Measurements from ENCODE around the gene POLR2E.
A peak's percentile ranks its signal among the peaks of the same experiment; 100 is the strongest.
"Not testable (repeated sequence)": the region's sequence is repeated elsewhere in the genome, so short reads cannot be mapped to it uniquely, and the experiment has no call there.

The POLR2E gene

DNA sequence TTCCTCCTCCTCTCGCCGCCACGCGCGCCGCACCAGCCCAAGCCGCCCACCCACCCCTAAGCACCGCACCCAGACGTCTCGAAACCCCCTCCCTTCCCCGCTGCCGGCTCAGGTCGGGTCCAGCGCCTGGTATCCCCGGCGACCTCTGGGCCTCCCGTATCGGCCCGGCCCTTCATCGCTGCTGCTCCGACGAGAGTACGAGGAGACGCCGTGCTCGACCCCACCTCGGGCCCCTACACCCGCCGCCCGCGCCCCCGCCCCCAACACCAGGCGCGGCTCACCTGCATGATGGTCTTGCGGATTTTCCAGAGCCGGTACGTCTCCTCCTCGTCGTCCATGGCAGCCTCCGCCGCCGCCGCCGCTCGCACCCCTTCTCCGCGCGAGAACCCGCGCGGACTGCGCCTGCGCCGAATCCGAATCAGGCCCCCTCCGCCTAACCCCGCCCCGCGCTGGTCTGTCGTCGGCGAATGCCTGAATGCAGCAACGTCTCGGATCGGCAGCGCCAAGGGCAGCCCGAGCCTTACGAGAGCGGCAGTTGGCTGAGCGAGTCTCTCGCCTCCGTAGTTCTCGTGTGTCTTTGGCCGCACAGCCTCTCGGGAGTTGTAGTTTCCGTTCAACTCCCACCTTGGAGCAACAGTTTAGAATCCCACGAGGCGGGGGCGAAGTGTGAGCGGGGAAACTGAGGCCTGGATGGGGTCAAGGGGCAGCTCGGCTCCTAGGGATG lies at the start of gene POLR2E:
TSS of gene POLR2E (minus strand) at position 398 of the 724 bp plus-strand sequence. CDS start at position 338, 60 bp downstream.
- DNase-seq: peak; percentile 88

DNA sequence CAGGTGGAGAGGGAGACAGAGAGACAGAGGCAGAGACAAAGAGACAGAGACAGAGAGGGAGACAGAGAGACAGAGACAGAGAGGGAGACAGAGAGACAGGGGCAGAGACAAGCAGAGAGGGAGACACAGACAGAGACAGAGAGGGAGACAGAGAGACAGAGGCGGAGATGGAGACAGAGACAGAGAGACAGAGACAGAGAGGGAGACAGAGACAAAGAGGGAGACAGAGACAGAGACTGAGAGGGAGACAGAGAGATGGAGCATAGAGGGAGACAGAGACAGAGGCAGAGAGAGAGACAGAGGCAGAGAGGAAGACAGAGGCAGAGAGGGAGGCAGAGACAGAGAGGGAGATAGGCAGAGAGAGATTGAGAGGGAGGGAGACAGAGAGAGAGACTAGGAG lies 49.6 kb upstream of the POLR2E start:
- DNase-seq: no peak

DNA sequence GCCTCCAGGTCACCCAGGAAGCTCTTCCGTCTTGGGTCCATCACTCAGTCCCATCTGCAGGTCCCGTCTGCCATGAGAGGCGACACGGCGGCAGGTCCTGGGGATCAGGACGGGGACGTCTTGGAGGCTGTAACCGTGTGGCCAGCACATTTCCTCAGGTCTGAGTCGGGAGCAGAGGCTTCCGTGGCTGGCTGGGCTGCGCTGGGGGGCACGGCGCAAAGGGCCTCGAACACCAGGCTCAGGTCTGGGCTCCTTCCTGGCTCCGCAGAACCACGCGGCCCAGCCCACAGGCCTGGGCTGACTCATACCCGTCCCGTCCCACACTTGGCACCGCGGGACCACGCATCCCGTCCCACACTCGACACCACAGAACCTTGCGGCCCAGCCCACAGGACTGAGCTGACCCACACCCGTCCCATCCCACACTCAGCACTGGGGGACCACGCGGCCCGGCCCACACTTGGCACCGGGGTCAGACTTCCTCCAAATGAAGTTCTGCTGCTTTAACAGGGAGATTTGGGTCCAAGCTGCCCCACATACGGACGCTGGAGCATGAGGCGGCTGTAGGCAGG lies 48.7 kb upstream of the POLR2E start:
- DNase-seq: no peak

DNA sequence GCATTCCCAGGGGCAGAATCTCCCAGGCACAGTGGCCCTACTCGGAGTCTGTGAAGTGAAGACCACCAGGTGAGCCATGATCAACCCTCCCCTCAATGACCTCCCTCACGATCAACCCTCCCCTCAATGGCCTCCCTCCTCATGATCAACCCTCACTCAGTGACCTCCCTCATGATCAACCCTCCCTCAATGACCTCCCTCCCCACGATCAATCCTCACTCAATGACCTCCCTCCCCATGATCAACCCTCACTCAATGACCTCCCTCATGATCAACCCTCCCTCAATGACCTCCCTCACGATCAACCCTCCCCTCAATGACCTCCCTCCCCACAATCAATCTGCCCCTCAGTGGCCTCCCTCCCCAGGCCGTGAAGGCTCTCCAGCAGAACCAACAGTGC lies 46.8 kb upstream of the POLR2E start:
- DNase-seq: no peak

GRCh38 chr19:1140272-1141027 lies 45.3 kb upstream of the POLR2E start:
- DNase-seq: no peak

DNA sequence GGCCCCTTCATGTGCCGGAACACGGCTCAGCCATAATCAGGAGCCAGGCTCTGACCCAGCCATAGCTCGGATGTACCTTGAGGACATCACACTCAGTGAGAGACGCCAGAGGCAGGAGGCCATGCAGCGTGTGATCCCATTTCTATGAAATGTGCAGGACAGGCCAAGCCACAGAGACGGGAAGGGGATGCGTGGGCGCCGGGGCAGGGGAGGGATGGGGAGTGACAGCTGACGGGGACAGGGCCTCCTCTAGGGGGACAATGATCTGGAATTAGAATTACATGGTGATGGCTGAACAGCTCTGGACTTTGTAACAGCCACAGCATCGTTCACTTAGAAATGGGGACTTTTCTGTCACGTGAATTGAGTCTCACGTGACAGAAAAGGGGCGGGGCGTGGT lies 44.0 kb upstream of the POLR2E start:
- DNase-seq: no peak

GRCh38 chr19:1138121-1138520 lies 42.9 kb upstream of the POLR2E start:
- no peak for DNase-seq

DNA sequence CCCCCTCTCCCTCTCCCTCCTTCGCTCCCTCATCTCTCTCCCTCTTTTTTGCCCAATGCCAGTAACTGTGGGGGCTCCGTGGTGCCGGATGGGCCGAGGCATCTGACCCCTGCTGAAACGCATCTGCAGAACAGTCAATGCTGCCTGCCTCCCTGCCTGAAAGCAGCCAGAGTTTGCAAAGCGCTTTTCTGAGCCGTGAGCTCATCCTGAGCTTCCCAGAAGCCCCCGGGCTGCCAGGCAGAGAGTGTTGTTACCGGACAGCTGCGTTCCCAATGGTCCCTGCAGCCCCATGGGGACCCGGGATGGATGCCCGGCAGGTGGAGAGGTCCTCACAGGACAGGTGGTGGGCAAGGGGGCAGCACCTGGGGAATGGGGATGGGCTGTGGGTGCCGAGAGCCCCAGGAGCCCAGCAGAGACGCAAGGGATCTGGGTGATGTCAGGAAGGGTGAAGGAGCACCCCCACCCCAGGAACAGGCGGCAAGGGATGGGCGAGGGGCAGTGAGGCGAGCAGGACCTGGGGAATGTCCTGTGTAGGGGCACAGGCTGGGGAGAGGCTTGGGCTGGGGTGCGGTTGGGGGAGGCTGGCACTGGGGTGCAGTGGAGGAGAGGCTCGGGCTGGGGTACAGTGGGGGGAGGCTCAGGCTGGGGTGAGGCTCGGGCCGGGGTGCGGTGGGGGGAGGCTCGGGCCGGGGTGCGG lies 41.6 kb upstream of the POLR2E start:
- DNase-seq: no peak

- DNase-seq: no peak
Observed at GRCh38 chr19:1136201-1136600, 41.0 kb upstream of the POLR2E start.

DNA sequence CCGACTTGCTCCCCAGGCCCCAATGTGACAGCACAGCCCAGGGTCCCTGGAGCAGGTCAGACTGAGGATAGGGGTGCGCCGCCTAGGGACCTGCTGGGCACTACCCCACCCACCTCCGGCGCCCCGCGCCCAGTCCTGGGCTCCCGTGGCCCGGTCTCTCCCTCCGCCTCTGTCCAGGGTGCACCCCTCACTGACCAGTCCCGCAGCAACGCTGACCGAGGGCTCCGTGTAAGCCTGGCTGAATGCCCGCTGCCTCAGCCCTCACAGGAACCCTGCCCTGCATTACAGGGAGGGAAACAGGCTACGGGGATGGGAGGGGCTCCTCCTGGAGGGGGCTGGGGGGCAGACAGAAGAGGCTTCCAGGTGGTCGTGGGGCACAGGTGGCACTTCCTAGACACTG lies 40.3 kb upstream of the POLR2E start:
- no peak for DNase-seq

DNA sequence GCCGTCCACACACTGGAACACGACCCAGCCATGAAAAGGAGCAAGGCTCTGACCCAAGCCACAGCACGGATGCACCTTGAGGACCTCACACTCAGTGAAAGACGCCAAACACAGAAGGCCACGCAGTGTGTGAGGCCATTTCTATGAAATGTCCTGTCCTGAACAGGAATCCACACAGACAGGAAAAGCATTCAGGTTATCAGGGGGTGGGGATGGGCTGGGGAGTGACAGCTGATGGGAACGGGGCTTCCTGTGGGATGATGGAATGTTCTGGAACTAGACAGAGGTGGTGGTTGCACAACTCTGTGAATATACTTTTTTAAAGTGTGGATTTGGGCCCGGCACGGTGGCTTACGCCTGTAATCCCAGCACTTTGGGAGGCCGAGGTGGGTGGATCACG lies 39.3 kb upstream of the POLR2E start:
- DNase-seq: no peak

GRCh38 chr19:1133471-1133929 lies 38.3 kb upstream of the POLR2E start:
- no peak for DNase-seq

DNA sequence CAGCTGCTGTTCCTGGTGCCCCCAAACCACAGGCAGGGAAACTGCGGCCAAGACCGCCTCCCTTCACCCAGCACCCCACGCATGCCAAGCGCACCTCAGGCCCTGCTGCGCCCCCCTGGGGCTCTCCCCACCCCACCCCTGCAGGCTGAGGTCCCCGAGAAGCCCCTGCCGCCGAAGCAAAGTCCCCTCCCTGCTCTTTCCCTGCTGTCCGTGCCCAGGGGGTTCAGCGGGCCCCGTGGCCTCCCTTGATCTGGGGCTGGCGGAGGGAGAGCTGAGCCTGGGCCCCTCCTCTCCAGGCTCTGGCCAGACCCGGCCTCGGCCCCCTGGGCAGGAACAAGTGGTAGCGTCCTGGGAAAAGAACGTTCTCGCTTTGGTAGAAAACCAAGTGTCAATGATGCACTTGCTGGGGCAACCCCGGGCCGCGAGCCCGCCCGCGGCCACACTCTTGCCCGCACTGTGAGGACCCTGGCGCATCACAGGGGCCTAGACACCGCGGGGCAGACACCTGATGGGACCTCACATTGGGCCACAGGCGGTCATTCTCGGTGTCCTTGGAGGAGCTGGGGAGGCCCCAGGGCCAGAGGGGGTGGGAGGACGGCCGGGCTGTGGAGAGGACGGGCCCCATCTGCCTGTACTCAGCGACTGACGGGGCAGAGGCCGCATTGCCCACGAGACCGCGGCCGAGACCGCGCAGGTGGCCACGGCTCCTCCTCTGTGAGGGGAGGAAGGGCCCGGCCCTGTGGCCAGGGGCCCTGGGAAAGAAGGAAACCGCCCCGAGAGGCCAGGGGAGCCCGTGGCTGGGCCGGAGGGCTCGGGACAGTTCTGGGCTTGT lies 37.6 kb upstream of the POLR2E start:
- no peak for DNase-seq

DNA sequence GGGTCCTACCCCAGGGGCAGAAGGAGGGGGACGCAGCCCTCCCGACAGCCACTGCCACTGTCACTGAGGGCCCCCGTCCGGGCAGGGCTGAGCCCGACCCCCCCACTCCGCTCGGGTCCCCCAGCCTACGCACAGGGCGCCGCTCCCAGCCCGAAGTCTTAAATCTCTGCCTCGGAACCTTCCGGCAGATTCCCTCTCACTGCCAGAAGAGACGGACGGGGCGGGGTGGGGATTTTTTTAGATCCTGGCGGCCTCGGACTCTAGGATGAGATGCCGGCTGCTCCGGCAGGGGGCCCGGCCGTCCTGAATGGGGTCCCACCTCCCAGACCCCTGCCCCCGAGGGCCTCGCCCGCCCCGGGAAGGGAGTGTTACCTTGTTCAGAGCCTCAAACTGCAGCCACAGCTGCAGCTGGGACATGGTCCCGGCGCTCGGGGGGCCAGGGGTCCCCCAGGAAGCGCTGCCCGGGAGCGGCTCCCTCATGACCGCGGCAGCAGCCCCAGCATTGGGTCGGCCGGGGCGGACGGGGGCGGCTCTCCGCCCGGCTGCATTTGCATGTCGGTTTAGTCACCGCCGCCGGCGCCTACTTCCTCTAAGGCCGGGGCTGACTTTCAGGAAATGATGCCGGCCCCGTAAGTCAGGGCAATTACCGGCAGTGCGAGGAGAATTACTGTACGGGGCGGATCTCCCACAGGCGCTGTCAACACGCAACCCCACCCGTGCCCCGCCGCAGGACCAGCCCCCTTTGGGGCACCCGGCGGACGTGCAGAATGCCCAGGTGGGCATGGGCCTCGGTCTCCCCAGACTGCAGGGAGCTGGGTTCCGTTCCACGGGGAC lies 36.8 kb upstream of the POLR2E start:
- DNase-seq: no peak

DNA sequence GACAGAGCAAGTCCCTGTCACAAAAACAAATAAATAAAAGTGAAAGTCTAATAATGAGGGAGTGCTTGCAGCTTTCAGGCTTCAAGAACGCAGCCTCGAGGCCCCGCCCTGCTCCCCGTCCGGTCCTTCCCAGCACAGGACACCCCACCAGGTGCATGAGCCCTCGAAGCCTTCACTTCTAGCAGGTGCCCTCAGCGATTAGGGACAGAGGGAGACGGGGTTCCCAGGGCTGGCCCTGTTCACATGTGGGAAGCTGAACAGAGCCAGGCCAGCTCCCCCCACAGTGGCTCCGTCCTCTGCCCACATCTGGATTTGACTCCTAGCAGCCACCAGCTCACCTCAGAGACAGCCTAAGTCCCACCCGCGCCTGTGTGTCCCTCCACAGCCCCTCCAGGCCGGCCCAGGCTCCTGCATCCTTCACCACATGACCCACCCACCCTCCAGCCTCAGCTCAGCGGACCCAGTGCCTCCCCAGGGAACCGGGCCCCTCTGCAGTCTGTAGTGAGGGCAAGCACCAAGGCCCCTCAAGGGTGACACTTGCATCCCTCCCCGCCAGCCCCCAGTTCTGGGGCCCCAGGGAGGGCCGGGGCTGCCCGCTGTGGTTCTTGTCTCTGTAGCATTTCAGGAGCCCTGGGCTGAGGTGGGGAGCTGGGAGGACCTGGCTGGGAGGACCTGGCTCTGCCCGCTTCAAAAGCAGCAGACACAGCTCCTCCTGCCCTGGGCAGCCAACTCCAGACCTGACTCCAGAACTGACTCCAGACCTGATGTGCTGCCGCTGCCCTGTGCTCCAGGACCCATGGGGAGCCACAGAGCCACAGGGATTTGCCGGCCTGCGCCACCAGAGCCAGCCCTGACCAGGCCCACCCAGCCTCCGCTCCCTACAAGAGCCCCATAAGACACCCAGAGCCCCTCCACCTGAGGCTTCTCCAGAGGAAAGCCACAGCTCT lies 35.9 kb upstream of the POLR2E start:
- no peak for DNase-seq

GRCh38 chr19:1129535-1129934 lies 34.4 kb upstream of the POLR2E start:
- DNase-seq: no peak

DNA sequence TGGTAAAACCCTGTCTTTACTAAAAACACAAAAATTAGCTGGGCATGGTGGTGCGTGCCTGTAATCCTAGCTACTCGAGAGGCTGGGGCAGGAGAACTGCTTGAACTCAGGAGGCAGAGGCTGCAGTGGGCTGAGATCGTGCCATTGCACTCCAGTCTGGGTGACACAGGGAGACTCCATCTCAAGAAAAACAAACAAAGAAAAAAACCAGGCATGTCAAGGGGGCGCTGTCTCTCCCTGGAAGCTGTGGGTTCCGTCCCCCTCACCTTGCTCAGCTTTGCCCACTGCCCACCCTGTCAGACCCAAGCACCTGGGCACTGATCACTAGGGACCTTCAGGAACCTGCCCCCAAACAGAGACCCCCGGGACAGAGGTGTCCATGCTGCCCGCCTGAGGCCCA lies 33.9 kb upstream of the POLR2E start:
- DNase-seq: not testable (repeated sequence)

- DNase-seq: no peak
Observed at GRCh38 chr19:1128106-1128505, 32.9 kb upstream of the POLR2E start.

DNA sequence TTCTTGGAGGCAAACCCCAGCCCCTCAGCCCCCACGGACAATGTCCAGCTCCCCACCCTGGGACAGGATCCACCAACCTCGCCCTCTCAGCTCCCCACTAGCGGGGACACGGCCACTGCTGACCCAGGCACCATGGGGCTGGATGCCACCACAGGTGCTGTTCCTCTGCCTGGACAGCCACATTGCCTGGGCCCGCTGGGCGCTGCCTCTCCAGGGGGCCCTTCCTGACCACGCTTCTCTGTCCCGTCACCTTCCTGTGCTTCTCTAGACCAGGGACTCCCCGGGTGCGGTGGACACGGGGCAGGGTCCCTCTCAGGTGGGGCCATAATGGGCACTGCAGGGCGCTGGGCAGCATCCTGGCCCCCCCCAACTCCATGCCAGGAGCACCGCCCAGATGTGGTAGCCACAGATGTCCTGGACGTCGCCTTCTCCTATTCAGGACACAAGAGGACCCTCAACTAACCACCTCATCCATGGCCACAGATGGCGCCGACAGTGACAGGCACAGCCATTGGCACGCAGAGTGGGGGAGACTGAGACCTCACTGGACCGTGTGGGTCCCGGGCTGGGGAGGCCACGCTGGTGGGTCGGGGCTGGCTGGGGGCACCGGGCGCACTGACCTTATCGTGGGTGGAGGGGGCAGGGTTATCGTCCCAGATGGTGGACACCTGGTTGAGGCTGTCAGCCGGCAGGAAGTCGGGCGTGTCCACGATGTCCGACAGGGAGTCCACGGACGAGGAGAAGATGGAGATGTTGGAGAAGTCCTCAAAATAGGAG lies 32.0 kb upstream of the POLR2E start:
- no peak for DNase-seq
